ENCODE measurements around the gene CCDC7.

DNA sequence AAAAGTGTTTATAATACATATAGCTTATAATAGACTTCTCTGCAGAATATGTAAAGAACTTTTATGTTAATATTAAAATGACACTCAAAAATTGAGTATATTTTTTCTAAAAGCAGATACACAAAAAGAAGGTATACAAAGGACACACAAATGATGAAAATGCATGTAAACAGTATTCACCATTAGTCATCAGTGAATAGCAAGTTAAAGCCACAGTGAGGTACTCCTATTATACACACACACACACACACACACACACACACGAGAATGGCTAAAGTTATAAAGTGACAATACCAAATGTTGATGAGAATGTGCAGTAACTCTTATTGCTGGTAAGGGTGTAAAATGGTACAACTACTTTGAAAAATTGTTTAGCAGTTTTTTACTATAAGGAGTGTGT is 419.2 kb downstream of the CCDC7 start:
- TF ChIP-seq, protein P1, sequence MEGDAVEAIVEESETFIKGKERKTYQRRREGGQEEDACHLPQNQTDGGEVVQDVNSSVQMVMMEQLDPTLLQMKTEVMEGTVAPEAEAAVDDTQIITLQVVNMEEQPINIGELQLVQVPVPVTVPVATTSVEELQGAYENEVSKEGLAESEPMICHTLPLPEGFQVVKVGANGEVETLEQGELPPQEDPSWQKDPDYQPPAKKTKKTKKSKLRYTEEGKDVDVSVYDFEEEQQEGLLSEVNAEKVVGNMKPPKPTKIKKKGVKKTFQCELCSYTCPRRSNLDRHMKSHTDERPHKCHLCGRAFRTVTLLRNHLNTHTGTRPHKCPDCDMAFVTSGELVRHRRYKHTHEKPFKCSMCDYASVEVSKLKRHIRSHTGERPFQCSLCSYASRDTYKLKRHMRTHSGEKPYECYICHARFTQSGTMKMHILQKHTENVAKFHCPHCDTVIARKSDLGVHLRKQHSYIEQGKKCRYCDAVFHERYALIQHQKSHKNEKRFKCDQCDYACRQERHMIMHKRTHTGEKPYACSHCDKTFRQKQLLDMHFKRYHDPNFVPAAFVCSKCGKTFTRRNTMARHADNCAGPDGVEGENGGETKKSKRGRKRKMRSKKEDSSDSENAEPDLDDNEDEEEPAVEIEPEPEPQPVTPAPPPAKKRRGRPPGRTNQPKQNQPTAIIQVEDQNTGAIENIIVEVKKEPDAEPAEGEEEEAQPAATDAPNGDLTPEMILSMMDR (IDR thresholded peaks at IDR 0.05; ENCODE audit: poor library complexity) = no peak
- TF ChIP-seq EZH2phosphoT487 (IDR thresholded peaks at IDR 0.05; ENCODE audit: low read depth, severe bottlenecking, unreplicated experiment) = no peak
